OCI-LY1 (cell line): ENCODE results near the gene SLC23A2.

Source experiments
- H2AFZ ChIP-seq: fragments of 200-600 bp; sonication (generic), shearing (Covaris generic); 2 replicates; pipeline ENCODE4 v1.6.0; 2014; ENCODE audit warnings: antibody characterized with exemption, mild to moderate bottlenecking, low read length
- H3F3A ChIP-seq: fragments of 200-600 bp; sonication (generic), shearing (Covaris generic); 2 replicates; pipeline ENCODE4 v1.6.0; 2014; ENCODE audit warnings: mild to moderate bottlenecking, antibody characterized with exemption, low read length, moderate library complexity; ENCODE audit not compliant: insufficient read depth
- H3K27ac ChIP-seq: fragments of 200-600 bp; sonication (generic); 2 replicates; pipeline ENCODE4 v1.5.1; 2014; ENCODE audit warnings: low read length, mixed run types, mild to moderate bottlenecking, low read depth; ENCODE audit not compliant: poor library complexity, severe bottlenecking
- H3K27me3 ChIP-seq: fragments of 200-600 bp; sonication (generic); 2 replicates; pipeline ENCODE4 v1.6.0; 2014; ENCODE audit warnings: antibody characterized with exemption, mild to moderate bottlenecking, low read length, moderate library complexity; ENCODE audit not compliant: insufficient read depth
- H3K36me3 ChIP-seq: fragments of 200-600 bp; sonication (generic); 2 replicates; pipeline ENCODE4 v1.6.1; 2014; ENCODE audit warnings: mild to moderate bottlenecking, antibody characterized with exemption, low read length, moderate library complexity, mixed read lengths; ENCODE audit not compliant: insufficient read depth
- H3K4me1 ChIP-seq: fragments of 200-600 bp; sonication (generic); 2 replicates; pipeline ENCODE4 v1.5.1; 2014; ENCODE audit warnings: mild to moderate bottlenecking, low read length, moderate library complexity; ENCODE audit not compliant: insufficient read depth, severe bottlenecking
- H3K4me2 ChIP-seq: fragments of 200-600 bp; sonication (generic), shearing (Covaris generic); 2 replicates; pipeline ENCODE4 v1.6.1; 2014; ENCODE audit warnings: low read length
- H3K4me3 ChIP-seq: fragments of 200-600 bp; sonication (generic); 2 replicates; pipeline ENCODE4 v1.5.1; 2014; ENCODE audit warnings: low read length, low read depth, mild to moderate bottlenecking, mixed read lengths; ENCODE audit not compliant: poor library complexity, severe bottlenecking
- H3K79me2 ChIP-seq: fragments of 200-600 bp; shearing (Covaris generic); 2 replicates; pipeline ENCODE4 v1.6.1; 2016; ENCODE audit warnings: mixed run types, low read length, mixed read lengths; ENCODE audit not compliant: insufficient read depth
- H3K9ac ChIP-seq: fragments of 200-600 bp; sonication (generic), shearing (Covaris generic); 2 replicates; pipeline ENCODE4 v1.6.1; 2014; ENCODE audit warnings: mild to moderate bottlenecking, low read length, mixed read lengths
- H3K9me2 ChIP-seq: fragments of 200-600 bp; sonication (generic), shearing (Covaris generic); 2 replicates; pipeline ENCODE4 v1.6.1; 2014; ENCODE audit warnings: low read depth, mild to moderate bottlenecking, low read length, mixed read lengths
- H3K9me3 ChIP-seq: fragments of 200-600 bp; shearing (Covaris generic); 2 replicates; pipeline ENCODE4 v1.6.1; 2014; ENCODE audit warnings: low read length, mixed read lengths
- H4K20me1 ChIP-seq: fragments of 200-600 bp; sonication (generic), shearing (Covaris generic); 2 replicates; pipeline ENCODE4 v1.6.0; 2016; ENCODE audit warnings: mild to moderate bottlenecking, low read length; ENCODE audit not compliant: insufficient read depth
- EZH2 ChIP-seq: fragments of 200-600 bp; sonication (generic), shearing (Covaris generic); IDR thresholded peaks from 2 replicates; pipeline ENCODE4 v1.8.0; 2017; ENCODE audit warnings: borderline replicate concordance, mixed run types, mild to moderate bottlenecking, antibody characterized with exemption, low read length, moderate library complexity, mixed read lengths
- TF ChIP-seq, protein P1 (sequence below): fragments of 200-600 bp; sonication (generic), shearing (Covaris generic); IDR thresholded peaks from 2 replicates; pipeline ENCODE4 v1.5.1; 2017; ENCODE audit warnings: mild to moderate bottlenecking, antibody characterized with exemption, low read length, moderate library complexity, mixed read lengths

The SLC23A2 gene

DNA sequence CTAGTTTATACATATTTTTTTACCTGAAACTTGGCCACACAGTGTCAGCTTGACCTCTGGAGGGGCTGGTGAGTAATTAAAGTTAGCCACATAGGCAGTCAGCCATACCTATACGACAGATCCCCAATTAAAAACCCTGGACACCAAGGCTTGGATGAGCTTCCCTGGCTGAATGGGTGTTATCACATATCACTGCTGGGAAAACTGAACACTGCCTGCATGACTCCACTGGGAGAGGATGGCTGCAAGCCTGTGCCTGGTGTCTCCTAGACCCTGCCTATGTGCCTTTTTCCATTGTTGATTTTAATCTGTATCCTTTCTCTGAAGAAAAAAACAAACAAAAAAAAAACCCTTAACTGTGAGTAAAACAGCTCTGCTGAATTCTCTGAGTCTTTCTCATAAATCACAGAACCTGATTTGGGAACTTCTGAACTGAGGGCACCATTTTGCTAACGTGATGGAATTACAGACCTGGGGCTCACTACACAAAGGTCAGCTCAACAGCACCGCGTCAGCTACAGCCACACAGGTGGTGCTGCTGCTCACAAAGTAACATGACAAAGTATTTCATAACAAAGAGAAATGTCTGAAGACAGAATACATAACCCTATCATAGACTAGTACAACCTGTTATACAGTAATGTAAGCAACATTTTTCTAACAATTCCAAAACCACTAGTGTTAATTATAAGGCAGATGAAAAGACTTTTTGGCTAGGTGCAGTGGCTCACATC is 97.0 kb downstream of the SLC23A2 start:
- peaks cover 28% of the 10 kb centered on the region; the same call in 1 of the 2 replicates for H3K79me2 ChIP-seq
- no peaks in the 10 kb centered on the region for H4K20me1 ChIP-seq
- peaks cover 82% of the 10 kb centered on the region for H3K36me3 ChIP-seq
- no peak overlapping the region for H2AFZ ChIP-seq
- H3K4me3 ChIP-seq, result no peak overlapping the region
- H3K9ac ChIP-seq, result no peak overlapping the region
- H3K27ac ChIP-seq, result no peak overlapping the region
- H3K27me3 ChIP-seq, result no peaks in the 10 kb centered on the region
- no peaks in the 10 kb centered on the region for H3K9me3 ChIP-seq
- no peak for TF ChIP-seq EZH2
- TF ChIP-seq, protein P1, sequence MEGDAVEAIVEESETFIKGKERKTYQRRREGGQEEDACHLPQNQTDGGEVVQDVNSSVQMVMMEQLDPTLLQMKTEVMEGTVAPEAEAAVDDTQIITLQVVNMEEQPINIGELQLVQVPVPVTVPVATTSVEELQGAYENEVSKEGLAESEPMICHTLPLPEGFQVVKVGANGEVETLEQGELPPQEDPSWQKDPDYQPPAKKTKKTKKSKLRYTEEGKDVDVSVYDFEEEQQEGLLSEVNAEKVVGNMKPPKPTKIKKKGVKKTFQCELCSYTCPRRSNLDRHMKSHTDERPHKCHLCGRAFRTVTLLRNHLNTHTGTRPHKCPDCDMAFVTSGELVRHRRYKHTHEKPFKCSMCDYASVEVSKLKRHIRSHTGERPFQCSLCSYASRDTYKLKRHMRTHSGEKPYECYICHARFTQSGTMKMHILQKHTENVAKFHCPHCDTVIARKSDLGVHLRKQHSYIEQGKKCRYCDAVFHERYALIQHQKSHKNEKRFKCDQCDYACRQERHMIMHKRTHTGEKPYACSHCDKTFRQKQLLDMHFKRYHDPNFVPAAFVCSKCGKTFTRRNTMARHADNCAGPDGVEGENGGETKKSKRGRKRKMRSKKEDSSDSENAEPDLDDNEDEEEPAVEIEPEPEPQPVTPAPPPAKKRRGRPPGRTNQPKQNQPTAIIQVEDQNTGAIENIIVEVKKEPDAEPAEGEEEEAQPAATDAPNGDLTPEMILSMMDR, result no peak
- H3K4me2 ChIP-seq, result no peak overlapping the region
- no peaks in the 10 kb centered on the region for H3K9me2 ChIP-seq
- no peaks in the 10 kb centered on the region for H3K4me1 ChIP-seq
- H3F3A ChIP-seq, result no peaks in the 10 kb centered on the region

DNA sequence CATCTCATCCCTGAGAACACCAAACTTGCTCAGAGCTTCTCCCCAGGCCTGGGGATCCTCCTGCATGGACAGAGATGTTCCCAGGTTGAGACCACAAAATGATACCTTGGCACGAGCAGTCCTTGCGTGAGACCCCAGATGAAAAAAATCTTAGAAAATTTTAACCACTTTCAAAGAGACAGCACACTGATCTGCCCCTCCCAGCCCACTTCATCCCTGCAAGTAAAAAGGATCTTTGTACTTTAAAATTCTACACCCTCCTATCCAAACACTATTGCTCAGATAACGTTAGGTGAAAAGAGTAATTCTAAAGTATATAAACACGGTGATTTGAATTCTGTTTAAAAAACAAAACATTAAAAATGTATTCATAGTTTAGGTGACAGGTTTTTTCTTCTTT is 98.5 kb downstream of the SLC23A2 start:
- Histone ChIP-seq H3K27ac (no peak overlapping the region), H3F3A (no peaks in the 10 kb centered on the region), H3K27me3 (no peaks in the 10 kb centered on the region), H3K9ac (no peak overlapping the region), H4K20me1 (no peaks in the 10 kb centered on the region), H3K4me2 (no peak overlapping the region), H3K9me2 (no peaks in the 10 kb centered on the region), H3K79me2 (peaks cover 19% of the 10 kb centered on the region; the same call in 1 of the 2 replicates), H3K4me1 (no peaks in the 10 kb centered on the region), H3K9me3 (no peaks in the 10 kb centered on the region), H2AFZ (no peak overlapping the region), H3K36me3 (peaks cover 85% of the 10 kb centered on the region), H3K4me3 (no peak overlapping the region)
- TF ChIP-seq EZH2, result no peak
- TF ChIP-seq, protein P1, result no peak

DNA sequence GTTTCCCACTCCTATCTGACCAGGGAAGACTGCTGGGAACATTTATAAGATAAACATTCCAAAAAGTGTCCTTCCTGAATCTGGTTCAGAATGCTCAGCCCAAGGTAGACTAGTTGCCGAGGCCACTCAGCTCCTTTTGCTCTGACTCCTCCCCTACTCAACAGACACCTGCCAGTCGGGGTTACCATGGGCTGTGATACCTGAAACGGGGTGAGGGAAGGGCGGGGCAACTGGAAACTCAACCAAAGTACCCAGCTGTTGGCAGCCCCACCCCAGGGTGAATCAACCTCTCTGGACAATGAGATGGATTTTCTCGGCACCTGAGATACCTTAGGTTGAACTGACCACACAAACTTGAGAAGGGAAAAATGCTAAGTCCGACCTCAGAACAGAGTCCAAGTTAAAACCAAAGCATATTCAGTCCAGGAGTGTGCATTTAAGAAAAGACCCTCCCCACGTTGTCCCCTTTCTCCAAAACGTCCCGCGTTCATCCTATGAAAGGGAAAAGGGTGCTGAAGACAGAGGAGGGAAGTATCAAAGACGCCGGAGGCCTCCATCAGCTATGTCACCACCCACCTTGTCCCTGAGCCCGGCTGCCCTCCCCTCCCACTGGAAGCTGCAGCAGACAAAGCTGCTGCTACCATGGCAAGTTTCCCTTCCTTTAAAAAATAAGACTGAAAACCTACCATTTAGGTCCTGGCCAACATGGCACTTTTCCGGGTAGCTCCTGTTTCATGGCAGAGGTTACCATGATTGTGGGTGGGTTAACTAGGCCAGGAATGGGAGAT is 100.1 kb downstream of the SLC23A2 start:
- Histone ChIP-seq H4K20me1 (no peaks in the 10 kb centered on the region), H3K4me3 (no peak overlapping the region), H3K9ac (no peak overlapping the region), H3K27ac (no peak overlapping the region), H3K9me3 (no peaks in the 10 kb centered on the region), H3K79me2 (peaks cover 7% of the 10 kb centered on the region; the same call in 1 of the 2 replicates), H3F3A (no peaks in the 10 kb centered on the region), H3K4me2 (no peak overlapping the region), H2AFZ (no peak overlapping the region), H3K27me3 (no peaks in the 10 kb centered on the region), H3K4me1 (peaks cover 15% of the 10 kb centered on the region), H3K9me2 (no peaks in the 10 kb centered on the region), H3K36me3 (peaks cover 78% of the 10 kb centered on the region)
- TF ChIP-seq, protein P1, result no peak
- TF ChIP-seq EZH2, result no peak
